ENCODE results near the gene EN2.

The EN2 gene

DNA sequence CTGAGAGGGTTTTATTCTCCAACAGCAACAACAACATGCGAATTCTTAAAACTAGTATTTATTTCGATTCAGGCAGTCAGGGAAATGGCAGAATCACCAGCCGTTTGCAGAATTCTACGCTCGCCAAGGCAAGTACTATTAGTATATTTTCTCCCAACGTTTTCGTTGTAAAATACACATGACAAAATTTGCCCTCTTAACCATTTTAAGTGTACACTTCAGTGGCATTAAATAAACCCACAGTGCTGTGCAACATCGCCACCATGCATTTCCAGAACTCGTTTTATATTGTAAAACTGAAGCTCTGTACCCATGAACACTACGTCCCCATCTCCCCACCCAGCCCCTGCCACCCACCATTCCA lies 10.8 kb downstream of the EN2 start:
- no peaks in the 10 kb centered on the region for H3K4me1 ChIP-seq (ENCODE audit: insufficient read depth, low read length)
- H3K9me3 ChIP-seq (ENCODE audit: insufficient read depth, low read length, severe bottlenecking): no peaks in the 10 kb centered on the region
- H3K4me2 ChIP-seq (ENCODE audit: insufficient read depth, low read length): no peak overlapping the region
- no peaks in the 10 kb centered on the region for H3K36me3 ChIP-seq (ENCODE audit: insufficient read depth, low read length)
- ATAC-seq (ENCODE audit: insufficient read depth, low read depth) (no peak), DNase-seq (no peak)
- no peak overlapping the region for H3K27ac ChIP-seq (ENCODE audit: low read length)
- H2AFZ ChIP-seq (ENCODE audit: low read depth, low read length): no peak overlapping the region
- no peak overlapping the region for H3K9ac ChIP-seq (ENCODE audit: low read depth, low read length)
- no peak overlapping the region for H3K4me3 ChIP-seq (ENCODE audit: low read depth in 1 of 2, low read length in 2 of 2)
- H3K27me3 ChIP-seq (ENCODE audit: insufficient read depth, low read length, poor library complexity): peaks cover 43% of the 10 kb centered on the region
- no peak for TF ChIP-seq EZH2 (IDR thresholded peaks at IDR 0.05; ENCODE audit: borderline replicate concordance, low read depth, low read length, severe bottlenecking)
- TF ChIP-seq, protein P1, sequence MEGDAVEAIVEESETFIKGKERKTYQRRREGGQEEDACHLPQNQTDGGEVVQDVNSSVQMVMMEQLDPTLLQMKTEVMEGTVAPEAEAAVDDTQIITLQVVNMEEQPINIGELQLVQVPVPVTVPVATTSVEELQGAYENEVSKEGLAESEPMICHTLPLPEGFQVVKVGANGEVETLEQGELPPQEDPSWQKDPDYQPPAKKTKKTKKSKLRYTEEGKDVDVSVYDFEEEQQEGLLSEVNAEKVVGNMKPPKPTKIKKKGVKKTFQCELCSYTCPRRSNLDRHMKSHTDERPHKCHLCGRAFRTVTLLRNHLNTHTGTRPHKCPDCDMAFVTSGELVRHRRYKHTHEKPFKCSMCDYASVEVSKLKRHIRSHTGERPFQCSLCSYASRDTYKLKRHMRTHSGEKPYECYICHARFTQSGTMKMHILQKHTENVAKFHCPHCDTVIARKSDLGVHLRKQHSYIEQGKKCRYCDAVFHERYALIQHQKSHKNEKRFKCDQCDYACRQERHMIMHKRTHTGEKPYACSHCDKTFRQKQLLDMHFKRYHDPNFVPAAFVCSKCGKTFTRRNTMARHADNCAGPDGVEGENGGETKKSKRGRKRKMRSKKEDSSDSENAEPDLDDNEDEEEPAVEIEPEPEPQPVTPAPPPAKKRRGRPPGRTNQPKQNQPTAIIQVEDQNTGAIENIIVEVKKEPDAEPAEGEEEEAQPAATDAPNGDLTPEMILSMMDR (IDR thresholded peaks at IDR 0.05; ENCODE audit: borderline replicate concordance, extremely low read depth, low read length, poor library complexity, severe bottlenecking): no peak
- no peaks in the 10 kb centered on the region; the same call in 1 of the 2 replicates for H4K20me1 ChIP-seq (ENCODE audit: insufficient read depth, low read length)
- H3K79me2 ChIP-seq (ENCODE audit: insufficient read depth, low read length): no peaks in the 10 kb centered on the region

DNA sequence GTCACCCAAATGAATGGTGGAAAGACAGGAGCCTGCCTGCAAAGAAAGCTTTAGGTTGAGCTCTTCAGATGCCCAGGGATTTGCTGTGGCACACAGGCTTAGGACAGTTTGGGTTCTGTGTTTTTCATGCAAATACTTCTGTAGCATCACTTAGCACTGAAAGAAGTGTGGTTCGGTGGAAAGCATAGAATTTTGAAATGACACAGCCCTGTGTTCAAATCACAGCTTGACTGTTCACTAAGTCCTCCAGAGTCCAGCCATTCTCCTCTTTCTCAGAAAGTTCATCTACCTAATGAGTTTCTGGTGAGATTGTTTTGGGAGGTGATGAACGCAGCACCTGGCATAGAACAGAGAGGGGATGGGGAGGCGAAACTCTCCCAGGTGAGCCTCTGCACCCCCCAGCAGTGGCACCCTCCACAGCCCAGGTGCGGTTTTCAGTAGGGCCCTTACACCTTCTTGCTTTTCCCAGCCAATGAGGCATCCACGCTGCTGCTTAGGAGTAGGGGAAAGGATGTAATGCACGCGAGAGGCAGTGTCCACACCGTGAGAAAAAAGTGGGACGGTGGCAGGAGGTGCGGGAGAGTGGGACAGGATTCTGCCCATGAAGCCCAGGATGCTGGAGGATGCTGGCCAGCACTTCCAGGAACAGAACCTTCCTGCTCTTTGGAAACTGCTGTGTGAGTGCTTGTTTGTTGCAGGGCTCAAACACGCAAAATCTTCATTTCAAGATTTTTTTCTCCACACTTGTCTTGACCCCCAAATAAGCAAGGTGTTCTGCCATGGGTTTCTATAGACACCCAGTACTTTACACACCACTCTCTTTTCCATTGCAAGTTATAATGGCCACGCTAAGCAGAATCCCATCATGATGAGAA lies 11.6 kb downstream of the EN2 start:
- Histone ChIP-seq H2AFZ (ENCODE audit: low read depth, low read length) (no peak overlapping the region), H3K4me2 (ENCODE audit: insufficient read depth, low read length) (no peak overlapping the region), H4K20me1 (ENCODE audit: insufficient read depth, low read length) (no peaks in the 10 kb centered on the region; the same call in 1 of the 2 replicates), H3K9ac (ENCODE audit: low read depth, low read length) (no peak overlapping the region), H3K79me2 (ENCODE audit: insufficient read depth, low read length) (no peaks in the 10 kb centered on the region), H3K4me1 (ENCODE audit: insufficient read depth, low read length) (no peaks in the 10 kb centered on the region), H3K27me3 (ENCODE audit: insufficient read depth, low read length, poor library complexity) (peaks cover 45% of the 10 kb centered on the region), H3K36me3 (ENCODE audit: insufficient read depth, low read length) (no peaks in the 10 kb centered on the region), H3K9me3 (ENCODE audit: insufficient read depth, low read length, severe bottlenecking) (no peaks in the 10 kb centered on the region), H3K27ac (ENCODE audit: low read length) (no peak overlapping the region), H3K4me3 (ENCODE audit: low read depth in 1 of 2, low read length in 2 of 2) (no peak overlapping the region)
- DNase-seq (no peak), ATAC-seq (ENCODE audit: insufficient read depth, low read depth) (no peak)
- TF ChIP-seq EZH2 (IDR thresholded peaks at IDR 0.05; ENCODE audit: borderline replicate concordance, low read depth, low read length, severe bottlenecking): no peak
- TF ChIP-seq, protein P1 (IDR thresholded peaks at IDR 0.05; ENCODE audit: borderline replicate concordance, extremely low read depth, low read length, poor library complexity, severe bottlenecking): no peak

DNA sequence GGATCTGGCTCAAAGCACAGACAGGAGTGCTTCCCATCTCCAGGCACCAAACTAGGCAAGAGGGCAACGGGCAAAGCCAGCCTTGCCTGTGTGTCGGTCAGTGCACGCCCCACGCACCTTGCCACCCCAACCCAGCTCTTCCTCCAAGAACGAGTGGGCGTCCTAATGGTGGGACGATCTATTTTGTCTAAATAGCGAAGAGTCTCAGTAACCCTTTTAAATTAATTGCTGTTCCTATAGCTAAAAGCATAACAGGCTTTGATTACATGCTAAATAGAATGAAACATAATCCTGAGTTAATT lies 12.2 kb downstream of the EN2 start:
- H3K27me3 ChIP-seq (ENCODE audit: insufficient read depth, low read length, poor library complexity): peaks cover 40% of the 10 kb centered on the region
- TF ChIP-seq EZH2 (IDR thresholded peaks at IDR 0.05; ENCODE audit: borderline replicate concordance, low read depth, low read length, severe bottlenecking): no peak
- H3K4me1 ChIP-seq (ENCODE audit: insufficient read depth, low read length): no peaks in the 10 kb centered on the region

More for the DNA sequence above, 12.2 kb downstream of the EN2 start:
- no peaks in the 10 kb centered on the region for H3K79me2 ChIP-seq (ENCODE audit: insufficient read depth, low read length)
- H3K36me3 ChIP-seq (ENCODE audit: insufficient read depth, low read length): no peaks in the 10 kb centered on the region
- no peak overlapping the region for H2AFZ ChIP-seq (ENCODE audit: low read depth, low read length)
- H3K4me2 ChIP-seq (ENCODE audit: insufficient read depth, low read length): no peak overlapping the region
- no peaks in the 10 kb centered on the region; the same call in 1 of the 2 replicates for H4K20me1 ChIP-seq (ENCODE audit: insufficient read depth, low read length)
- no peak for DNase-seq
- H3K9me3 ChIP-seq (ENCODE audit: insufficient read depth, low read length, severe bottlenecking): no peaks in the 10 kb centered on the region
- H3K9ac ChIP-seq (ENCODE audit: low read depth, low read length): no peak overlapping the region
- no peak overlapping the region for H3K4me3 ChIP-seq (ENCODE audit: low read depth in 1 of 2, low read length in 2 of 2)
- H3K27ac ChIP-seq (ENCODE audit: low read length): no peak overlapping the region
- no peak for ATAC-seq (ENCODE audit: insufficient read depth, low read depth)

Data from DND-41 (cell line).